NCI-H146 (cell line): Measurements from ENCODE around the gene MYH3.
"Not testable (repeated sequence)": the region's sequence is repeated elsewhere in the genome, so short reads cannot be mapped to it uniquely, and the experiment has no call there.

ENCODE experiments used
- DNase-seq: peaks from one replicate; lab custom pipeline; 2025; lab: John Stamatoyannopoulos, UW

MYH3 gene

GRCh38 chr17:10657148-10657547 lies at the start of gene MYH3:
Gene MYH3 (minus strand): TSS chr17:10657309. CDS start chr17:10655064, 2,245 bp downstream.
- DNase-seq, result no peak

DNA sequence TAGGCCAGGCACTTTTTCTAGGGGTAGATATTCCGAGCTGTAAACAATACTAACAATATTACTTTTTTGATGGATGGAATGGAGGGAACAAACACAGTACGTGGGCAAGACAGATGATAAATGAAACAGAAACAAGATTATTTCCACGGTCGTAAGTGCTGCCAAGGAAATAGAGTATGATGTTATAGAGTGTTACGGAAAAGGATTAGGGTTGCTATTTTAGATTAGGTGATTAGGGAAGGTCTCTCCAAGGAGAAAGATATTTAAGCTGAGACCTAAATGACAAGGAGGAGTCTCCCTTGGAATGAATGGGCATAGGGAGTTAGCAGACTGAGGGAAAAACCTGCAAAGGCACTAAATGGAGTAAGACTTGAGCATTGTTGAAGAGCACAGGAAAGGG lies 48.6 kb upstream of the MYH3 start:
- DNase-seq, result no peak

- DNase-seq, result no peak
These were observed 45.5 kb upstream of the MYH3 start for GRCh38 chr17:10702574-10702973.

- no peak for DNase-seq
These were observed 42.7 kb upstream of the MYH3 start for GRCh38 chr17:10699856-10700255.

- DNase-seq, result peak; percentile 9
These were observed 41.1 kb upstream of the MYH3 start for GRCh38 chr17:10698096-10698818.

DNA sequence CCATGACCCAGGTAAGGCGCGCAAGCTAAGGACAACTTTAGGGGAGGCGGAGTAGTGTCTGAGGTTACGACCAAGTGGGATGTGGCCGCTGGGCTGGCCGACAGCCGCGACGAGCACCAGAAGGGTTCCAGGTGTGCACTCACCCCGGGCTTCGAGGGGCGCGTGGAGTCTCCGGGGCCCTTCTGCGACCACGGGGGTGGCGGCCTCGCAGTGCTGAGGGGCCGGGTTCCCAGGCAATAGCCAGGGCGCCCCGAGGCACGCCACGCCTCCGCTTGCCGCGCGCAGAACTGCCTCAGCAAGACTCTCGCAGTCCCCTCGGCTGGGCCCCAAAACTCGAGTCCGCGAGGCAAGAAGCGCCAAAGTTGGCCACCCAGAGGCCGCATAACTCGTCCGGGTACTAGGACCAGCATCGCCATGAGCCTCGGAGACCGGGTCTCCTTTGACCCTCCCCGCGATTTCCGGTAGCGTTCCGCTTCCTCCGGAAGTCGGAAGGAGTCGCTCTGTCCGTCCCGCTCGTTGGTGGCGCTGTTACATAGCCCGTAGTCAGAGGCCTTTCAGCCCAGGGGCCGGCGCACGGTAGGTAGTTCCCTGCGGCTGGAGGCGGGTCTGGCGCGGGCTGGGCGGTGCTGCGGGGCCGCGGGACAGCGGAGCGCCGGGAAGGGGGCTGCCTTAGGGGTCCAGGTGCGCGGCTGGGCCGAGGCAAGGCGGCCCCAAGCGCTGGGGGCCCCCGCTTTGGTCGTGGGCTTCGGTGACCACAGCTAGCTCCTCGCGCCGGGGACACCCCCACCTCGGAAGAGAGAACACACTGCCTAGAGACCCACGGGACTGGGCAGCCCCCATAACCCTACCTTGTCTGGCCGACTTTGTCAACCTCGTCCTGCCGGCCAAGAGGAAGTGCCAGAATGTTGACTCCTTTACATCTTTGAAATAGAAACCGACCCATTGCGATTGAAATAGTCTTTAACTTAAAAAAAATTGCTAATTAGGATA lies 40.3 kb upstream of the MYH3 start, which contains the start of the genes ADPRM and SCO1:
Gene ADPRM, plus strand, starts transcription at position 503 of the 990 bp plus-strand sequence. CDS start 7,333 bp downstream, outside the sequence.
Gene SCO1, minus strand, starts transcription at position 442 of the 990 bp plus-strand sequence. Its CDS starts 26 bp downstream, at position 416.
- DNase-seq, result peak; percentile 95

DNA sequence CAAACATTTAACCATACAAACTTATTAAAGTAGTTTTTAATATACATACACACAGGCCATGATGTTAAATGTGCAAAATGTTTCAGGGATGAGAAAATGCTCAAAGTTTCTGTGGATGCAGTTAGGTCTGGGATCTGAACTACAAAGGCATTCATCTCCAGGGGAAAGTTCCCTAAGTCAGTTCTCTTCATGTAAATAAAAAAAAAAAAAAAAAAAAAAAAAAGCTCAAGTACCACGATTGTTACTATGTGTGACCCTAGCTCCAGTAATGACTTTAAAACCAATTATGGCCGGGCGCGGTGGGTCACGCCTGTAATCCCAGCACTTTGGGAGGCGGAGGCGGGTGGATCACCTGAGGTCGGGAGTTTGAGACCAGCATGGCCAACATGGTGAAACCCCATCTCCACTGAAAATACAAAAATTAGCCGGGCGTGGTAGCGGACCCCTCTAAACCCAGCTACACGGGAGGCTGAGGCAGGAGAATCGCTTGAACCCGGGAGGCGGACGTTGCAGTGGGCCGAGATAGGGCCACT lies 38.8 kb upstream of the MYH3 start:
- DNase-seq, result not testable (repeated sequence)

GRCh38 chr17:10687499-10687898 lies 30.4 kb upstream of the MYH3 start:
- no peak for DNase-seq

DNA sequence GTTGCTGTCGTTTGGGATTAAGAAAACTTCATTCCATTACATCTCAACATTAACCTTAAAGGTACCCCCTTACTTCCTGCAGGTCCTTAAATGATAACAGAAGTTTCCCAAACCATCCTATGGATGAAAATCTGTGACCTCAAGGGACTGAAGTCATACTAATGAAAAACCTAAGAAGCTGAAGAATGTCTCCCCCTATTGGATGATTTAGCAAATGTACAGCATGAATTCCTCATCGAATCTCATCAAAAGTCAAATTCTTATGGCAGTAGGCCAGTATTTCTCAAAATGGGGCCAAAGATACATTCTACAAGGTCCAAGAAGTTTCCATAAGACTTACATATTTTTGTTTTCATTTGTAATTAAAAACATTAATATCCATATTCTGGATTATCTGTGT lies 26.7 kb upstream of the MYH3 start:
- DNase-seq, result no peak

DNA sequence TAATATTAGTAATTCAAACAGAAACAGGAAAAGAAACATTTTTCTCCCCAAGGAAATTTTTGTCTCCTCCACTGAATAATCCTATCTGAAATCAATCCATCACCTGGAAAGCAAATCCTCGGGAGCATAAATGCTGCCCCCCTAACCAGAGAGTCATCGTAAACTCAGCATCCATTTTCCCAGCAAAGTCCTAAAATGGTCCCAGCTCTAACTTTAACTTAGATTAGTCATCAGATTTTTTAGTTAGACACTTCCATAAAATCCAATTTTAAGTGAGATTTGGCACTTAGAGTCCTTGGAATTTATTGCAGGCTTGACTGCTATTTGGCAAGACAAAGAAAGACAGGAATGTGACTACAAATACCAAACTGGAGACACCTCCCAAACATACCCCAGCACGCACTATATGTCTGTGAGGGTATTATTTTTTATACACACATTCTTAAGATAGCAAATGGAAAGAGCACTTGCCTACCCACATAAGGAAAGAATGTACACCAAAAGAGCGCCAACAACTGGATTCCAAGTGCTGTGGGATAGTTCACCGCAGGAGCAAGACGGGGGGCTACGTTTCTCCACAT lies 24.8 kb upstream of the MYH3 start:
- DNase-seq, result no peak

- no peak for DNase-seq
These were observed 17.6 kb upstream of the MYH3 start for GRCh38 chr17:10674704-10675103.

GRCh38 chr17:10673312-10673711 lies 16.2 kb upstream of the MYH3 start:
- DNase-seq, result no peak

- no peak for DNase-seq
These were observed 11.7 kb upstream of the MYH3 start for GRCh38 chr17:10668775-10669174.

DNA sequence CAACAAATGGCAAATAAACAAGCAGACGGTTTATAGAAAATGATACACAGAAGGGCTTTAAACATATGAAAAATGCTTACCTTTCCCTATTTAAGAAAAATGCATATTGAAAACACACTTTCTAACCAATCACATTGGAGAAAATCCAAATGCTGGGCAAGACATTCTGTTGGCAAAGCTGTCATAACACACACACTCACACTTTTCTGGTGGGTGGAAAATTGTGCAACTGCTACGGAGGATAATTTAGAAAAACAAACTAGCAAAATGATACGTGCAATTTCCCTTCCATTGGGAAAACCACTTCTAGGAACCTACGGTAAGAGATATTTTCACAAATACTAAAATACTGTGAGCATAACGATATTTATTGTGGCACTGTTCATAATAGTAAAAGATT lies 9.8 kb upstream of the MYH3 start:
- DNase-seq, result no peak

DNA sequence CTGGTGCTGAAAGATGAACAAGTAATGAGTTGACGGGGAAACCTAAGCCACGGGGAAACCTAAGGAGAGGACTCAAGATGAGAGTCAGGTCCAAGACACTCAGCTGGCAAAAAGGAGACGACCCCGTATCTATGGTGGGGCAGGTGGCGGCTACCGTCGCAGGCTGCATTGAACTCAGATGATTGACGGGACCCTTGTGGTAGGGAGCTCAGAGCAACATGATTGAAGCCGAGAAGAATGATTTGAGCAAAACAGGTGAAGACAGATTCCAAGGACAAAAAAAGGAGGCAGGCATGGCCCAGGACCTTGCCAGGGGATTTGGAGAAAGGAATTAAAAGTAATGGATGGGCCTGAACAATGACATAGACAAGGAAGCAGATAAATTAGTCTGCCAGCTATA lies 7.5 kb upstream of the MYH3 start:
- DNase-seq, result no peak

GRCh38 chr17:10663231-10663630 lies 6.1 kb upstream of the MYH3 start:
- no peak for DNase-seq

GRCh38 chr17:10661437-10661836 lies 4.3 kb upstream of the MYH3 start:
- DNase-seq, result no peak

DNA sequence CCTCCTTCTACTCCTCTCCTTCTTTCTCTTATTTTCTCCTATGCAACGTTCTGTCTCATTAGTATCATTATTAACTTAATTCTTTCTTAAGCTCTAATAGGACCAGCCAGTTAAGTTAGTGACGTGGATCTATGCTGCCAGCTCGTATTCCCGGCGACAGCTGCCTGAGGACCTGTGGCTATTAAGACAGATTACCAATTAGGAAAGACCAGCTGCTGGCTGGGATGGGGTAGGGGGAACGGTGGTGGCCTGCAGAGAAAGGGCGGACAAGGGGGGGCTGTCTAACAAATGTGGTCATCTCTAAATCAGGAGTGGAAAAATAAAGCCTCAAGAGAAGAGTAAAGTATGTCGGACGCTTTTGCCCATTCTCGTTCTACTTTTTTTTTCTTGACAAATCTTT lies 770 bp upstream of the MYH3 start:
- DNase-seq, result no peak

DNA sequence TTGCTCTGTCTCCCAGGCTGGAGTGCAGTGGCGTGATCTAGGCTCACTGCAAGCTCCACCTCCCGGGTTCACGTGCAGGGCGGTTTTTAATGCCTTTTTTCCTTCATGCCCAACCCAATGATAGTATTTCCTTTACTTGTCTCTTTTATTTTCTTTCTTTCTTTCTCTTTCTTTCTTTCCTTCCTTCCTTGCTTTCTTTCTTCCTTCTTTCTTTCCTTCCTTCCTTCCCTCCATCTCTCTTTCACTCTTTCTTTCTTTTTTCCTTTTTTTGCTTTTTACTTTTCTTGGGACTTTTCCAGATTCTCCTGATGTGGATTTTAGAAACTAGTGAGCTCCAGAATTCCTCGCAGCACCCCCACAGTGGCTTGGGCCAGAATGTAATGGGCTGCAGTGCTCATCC lies 3.1 kb downstream of the MYH3 start:
- no peak for DNase-seq

- no peak for DNase-seq
These were observed 4.0 kb downstream of the MYH3 start for GRCh38 chr17:10652984-10653659.

DNA sequence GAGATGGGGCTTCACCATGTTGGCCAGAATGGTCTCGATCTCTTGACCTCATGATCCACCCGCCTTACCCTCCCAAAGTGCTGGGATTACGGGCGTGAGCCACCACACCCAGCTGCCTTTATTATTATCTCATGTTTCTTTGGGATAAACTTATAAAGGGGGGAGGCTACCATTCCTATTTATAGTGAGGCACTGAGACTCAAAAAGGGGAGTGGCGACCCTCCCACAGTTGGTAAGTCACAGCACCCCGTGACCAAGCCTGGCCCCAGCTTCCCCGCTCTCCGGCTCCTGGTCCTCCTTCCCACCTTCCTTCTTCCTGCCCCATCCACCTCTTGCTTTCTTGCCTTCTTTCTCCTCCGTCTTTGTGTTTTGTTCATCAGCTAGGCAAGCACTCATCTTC lies 5.2 kb downstream of the MYH3 start:
- no peak for DNase-seq

DNA sequence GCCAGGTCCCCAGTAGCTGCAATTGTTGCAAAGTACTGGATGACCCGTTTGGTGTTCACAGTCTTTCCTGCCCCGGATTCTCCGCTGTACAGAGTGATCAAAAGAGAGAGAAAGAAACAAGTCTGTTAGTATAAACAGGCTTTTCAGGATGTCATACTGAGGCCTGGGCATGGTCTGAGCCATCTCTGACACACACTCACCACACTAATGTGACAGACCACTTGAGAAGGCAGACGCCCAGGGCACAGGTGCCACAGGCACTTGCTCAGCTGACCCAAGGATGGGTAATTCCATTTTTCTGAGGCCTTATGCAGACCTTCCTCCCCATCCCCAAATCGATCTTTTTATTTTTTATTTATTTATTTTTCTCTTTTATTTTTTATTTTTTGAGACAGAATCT lies 7.5 kb downstream of the MYH3 start:
- no peak for DNase-seq
